GM19240 (cell line): ENCODE results near the gene SETBP1.

Source experiments
- DNase-seq: peaks from one replicate; pipeline ENCODE4 v3.0.0; 2011; ENCODE audit warnings: low spot score; ENCODE audit not compliant: insufficient read length

The SETBP1 gene

DNA sequence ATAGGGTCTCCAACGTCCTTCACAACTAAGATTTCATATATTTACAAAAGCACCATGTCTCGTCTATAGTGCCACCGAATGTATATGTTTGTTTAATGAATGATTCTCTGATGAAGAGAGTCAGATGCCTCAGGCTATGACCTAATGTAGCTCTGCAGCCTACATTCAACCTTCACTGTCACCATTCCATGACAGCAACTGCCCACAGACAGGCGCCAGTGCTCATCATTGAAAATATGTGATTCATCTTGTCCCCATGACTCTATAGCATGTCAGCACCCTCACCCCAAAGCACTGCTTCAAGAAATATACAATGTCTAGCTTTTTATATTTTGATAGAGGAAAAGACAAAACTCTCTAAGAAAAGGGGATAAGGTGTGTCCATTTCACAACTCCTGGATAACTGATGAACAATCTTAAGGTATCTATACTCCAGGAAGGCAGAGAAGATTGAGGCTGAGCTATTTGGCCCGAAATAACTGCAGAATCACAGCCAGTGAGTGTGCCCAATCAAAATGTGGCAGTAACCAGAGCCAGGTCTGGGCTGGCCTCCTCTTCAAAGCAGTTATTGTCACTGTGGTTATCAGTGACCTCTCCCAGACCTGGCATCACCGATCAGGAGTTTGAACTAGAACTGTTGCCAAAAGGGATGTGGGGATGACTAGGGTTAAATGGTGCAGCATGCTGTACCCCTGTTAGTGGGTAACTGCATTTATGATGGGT, 246.6 kb downstream of the SETBP1 start:
- no peak for DNase-seq

DNA sequence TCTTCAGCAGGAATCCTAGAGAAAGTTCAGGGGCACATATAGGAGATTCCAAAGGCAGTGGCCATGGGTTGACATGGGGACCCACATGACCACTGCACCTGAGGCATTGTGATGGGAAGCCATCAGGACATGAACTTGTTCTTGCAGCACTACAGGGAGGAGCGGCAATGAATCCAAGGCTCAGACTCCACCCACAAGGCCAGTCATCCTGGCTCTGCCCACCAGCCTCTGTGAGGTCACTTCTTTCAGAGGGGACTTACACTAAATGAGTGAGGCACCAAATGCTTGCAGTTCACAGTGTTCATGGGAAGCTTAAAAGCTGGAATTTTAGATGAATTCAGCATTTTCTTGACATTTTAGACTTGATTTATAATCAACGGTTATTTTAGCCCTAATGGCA, 254.2 kb downstream of the SETBP1 start:
- DNase-seq = no peak

GRCh38 chr18:44935455-44935854, 254.8 kb downstream of the SETBP1 start:
- DNase-seq = no peak

DNA sequence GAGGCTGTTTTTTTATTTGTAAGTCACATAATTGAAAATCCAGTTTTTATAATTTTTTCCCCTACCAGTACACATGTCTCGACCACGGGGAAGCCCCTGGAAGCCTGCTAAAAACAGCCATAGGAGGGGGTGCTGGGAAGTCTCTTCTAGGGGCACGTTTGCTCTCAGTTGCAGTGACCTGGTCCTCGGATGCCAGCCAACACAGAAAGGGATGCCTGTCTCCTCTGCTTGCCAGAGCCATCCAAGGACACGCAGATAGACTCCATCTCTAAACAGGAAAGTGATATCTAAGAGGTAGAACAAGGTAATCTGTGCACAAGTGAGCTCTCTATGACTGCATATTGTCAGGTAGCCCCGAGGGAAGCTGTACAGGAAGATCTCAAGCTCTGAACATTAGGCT, 255.8 kb downstream of the SETBP1 start:
- DNase-seq = no peak

DNA sequence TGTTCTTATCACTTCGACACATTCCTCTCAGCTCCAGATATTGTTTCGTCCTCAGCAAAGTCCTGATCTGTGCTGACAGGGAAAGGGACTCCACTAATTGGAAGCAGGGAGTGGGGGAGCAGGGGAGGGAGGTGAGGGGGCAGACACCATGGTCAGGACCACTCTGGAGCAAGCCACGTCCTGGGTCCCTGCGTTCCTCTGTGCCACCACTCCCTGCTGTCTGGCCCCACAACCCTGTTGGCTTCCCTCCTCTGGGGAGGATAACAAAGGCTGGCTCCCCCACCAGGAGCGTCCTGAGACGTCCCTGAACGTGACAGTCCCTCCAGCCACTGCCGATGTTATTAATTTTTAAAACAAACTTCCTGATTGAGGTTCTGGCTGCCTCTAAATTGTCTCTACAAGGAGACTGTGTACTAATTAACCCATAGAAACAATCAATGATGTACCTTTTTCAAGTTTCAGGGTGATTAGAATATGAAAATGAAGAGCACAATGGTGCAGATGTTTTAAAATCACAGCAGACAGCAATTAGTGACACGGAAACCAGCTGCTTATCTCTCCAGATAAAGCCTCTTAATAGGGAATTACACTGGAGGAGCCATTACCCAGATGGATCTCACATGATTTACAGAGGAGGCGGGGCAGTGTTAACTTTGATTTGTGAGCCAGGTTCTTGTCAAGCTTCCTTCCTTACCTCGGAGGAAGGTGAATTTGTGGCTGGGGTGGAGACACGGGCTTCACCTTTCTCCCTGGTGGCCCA, 257.5 kb downstream of the SETBP1 start:
- no peak for DNase-seq

DNA sequence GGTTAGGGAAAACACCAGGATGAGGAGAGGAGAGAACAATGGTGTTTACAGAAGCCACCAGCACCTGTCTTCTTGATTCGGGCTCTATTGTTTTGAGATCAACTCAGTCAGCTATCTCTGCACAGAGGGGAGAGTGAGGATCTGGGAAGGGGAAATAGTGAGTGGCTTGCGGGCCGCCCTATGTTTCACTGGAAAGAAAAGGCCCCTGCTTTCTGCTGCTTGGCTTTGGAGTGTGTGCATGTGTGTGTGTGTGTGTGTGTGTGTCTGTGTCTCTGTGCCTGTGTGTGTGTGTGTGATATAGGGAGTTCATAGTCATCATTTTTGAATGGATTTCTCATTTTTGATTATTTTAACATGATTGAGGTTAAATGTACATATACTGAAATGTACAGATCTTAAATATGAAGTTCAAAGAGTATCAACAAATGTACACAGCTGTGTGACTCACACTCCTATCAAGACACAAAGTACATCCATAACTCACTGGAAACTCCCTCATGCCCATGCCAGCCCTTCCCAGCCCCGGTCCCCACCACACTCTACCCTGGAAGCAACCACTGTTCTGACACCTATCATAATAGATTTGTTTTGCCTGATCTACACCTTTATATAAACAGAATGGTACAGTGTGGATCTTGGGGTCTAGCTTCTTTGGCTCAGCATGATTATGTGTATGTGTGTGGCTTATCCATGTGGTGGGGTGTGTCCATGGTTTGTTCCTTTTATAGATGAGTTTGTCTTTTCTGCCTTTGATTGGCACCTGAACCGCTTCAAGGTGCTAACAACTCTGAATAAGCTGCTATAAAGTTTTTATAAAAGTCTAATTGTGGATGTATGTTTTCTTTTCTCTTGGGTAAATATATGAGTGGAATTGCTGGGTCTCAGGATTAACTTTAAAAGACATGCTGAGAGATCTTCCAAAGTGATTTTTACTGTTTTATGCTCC, 258.3 kb downstream of the SETBP1 start:
- no peak for DNase-seq

DNA sequence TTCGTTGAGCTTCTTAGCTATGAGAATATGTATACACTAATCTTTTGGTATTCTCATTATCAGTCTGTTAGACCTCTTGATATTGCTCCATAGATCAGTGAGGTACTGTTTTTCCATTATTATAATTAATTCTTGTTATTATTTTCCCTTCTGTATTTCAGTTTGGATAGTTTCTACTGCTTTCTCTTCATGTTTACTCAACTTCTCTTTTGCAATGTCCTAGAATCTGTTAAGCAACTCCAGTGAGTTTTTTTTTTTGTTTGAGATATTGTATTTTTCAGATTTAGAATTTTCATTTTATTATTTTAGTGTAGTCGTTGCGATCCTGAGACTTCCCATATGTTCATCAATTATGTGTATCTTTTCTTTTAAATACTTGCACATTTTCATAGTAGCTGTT, 260.8 kb downstream of the SETBP1 start:
- DNase-seq = no peak

DNA sequence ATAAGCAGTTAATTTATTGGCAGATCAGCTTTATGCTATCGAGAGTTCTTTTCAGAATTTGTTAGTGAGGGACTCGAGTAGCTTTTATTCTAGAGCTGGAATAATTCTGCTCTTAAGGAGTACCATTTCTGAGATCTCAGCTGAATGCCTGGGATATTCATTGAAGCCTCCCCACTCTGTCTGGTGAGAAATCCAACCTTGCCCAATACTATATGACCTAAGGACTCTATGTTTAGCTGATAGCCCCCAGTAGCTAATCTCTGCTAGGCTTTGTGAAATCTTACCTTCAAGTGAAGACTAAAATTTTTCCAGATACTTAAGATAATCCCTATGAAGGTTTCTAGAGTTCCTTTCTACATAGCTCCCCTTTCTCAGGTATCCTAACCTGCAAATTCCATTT, 261.4 kb downstream of the SETBP1 start:
- no peak for DNase-seq

DNA sequence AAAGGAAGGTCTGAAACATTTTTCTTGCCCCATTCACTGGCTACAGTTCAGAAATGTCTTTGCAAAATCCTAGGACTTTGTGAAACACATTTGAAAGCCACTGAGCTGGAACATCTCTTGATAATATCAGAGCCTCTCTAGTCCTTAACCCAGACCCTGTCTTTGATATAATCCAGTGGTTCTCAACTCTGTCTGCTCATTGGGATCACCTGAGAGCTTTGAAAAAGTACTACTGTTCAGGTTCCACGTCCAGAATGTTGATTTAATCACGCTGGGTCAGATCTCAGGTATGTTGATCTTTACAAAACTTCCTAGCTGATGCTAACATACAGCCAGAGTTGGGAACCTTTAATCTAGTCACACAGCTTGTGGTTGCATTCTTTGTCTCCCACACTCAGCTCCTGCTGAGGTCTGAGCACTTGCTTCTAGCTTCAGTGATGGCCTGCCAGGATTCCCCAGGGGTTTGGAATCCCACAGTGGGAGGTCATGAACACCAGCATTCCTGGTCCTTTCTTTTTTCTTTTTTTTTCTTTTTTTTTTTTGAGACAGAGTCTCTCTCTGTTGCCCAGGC, 262.7 kb downstream of the SETBP1 start:
- no peak for DNase-seq

DNA sequence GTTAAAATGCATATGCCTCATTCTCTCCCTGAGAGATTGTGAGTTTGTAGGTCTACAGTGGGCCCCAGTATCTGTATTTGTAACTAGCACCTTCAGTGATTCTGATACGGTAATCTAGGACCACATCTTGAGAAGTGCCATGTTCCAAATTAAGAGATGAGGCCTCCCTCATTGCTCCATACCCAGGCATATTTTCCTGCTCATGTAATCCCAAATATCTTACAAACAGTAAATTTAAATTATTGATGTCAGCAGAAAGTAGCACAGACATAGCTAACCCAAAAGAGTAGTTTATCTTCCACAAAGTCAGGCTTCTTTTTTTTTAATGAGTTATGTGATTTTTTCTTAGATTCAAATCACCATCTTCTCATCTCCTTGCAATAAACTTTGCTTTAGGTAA, 263.8 kb downstream of the SETBP1 start:
- DNase-seq = no peak

DNA sequence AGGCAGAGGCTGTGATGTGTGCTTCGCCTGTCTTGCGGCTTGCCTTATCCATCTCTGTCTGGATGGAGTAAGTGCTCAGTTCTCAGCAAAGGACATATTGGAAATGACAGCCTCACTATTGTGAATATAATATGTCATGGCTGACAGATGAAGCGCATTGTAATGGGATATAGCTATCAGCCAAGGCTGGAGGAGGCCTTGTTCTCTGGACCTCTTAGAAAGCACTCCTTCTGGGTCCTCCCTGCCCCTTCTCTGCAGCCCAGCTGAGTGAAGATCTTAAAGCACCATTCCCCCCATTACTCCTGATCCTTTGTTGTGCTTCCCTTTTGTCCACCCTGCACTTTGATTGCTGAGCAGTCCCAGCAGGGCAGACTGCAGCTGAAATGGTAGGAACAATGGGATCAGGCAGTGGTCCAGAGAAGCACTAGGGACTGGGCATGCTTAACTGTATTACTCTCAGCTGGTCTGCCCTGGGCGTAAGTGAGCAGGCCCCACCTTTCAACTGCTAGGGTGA, 265.3 kb downstream of the SETBP1 start:
- DNase-seq = no peak

- DNase-seq = no peak
Measured at GRCh38 chr18:44946529-44947113, 265.9 kb downstream of the SETBP1 start.

DNA sequence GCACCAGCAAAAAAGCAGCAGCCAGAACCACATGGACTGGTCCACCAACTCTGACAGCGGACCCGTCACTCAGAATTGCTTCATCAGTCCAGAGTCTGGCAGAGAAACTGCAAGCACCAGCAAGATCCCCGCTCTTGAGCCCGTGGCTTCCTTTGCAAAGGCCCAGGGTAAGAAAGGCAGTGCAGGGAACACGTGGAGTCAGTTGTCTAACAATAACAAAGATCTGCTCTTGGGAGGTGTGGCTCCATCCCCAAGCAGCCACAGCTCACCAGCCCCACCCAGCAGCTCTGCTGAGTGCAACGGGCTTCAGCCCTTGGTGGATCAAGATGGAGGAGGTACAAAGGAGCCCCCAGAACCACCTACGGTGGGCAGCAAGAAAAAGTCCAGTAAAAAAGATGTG, 269.3 kb downstream of the SETBP1 start:
- no peak for DNase-seq

DNA sequence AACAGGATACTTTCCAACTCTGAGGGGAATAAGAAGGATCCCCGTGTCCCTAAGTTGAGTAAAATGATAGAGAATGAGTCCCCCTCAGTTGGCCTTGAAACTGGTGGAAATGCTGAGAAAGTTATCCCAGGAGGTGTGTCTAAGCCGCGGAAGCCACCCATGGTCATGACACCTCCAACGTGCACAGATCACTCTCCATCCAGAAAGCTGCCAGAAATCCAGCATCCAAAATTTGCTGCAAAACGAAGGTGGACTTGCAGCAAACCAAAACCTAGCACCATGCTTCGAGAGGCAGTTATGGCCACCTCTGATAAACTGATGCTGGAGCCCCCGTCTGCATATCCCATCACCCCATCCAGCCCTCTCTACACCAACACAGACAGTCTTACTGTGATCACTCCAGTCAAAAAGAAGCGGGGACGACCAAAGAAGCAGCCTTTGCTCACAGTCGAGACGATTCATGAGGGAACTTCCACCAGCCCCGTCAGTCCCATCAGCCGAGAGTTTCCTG, 270.1 kb downstream of the SETBP1 start:
- DNase-seq = no peak

GRCh38 chr18:44951748-44952147, 271.1 kb downstream of the SETBP1 start:
- no peak for DNase-seq

- no peak for DNase-seq
Measured at GRCh38 chr18:44954257-44954656, 273.6 kb downstream of the SETBP1 start.

DNA sequence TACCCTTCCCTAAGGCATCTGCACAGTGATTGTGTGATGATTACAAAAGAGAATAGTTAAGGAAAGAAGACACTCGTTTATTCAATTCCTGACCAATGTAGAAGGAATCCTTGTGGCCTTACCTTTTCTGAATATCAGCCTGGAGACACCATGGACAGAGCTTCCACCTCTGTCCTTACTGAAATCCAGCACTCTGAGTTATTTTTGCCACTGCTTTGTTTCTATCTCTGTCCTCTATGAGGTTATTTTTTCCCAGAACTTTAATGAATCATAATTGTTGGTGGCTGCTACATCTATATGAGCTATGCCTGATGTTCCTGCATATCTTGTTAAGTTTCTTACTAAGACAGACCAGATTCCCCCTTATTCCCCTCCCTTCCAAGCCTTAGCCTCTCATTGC, 275.1 kb downstream of the SETBP1 start:
- no peak for DNase-seq

DNA sequence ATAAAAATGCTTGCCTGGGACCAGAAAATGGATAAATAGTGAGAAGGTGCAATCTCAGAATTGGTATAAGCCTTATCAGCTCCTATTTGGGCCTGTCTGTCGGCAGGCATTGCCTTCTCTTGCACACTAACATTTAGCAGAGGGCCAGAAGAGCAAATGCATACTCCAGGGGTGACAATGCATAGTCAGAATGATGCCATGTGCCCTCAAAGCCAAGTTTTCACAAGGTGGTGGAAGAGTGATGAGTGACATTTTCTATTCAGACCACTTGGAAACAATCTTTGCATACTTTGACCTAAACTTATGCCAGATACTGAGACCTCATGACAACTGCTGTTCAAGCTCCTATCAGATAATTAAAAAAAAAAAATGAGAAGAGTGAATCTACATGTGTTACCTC, 276.3 kb downstream of the SETBP1 start:
- no peak for DNase-seq

GRCh38 chr18:44957461-44957860, 276.8 kb downstream of the SETBP1 start:
- no peak for DNase-seq

DNA sequence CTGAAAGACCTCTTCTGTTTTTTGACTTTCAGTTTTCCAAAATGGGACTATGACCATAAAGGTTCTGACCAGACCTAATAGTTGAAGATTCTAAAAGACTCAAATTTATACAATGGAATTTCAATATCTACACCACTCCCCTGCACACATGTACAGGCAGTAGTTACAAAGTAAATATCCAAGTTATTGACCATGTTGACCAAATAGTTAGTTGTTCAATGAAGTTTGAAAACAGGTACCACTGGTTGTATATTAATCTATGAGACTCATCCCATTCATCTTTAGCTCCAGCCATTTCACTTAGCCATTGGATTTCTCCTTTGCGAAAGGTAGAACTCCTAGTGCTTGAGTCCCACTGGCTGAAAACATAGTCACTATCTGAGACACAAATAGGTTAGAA, 277.4 kb downstream of the SETBP1 start:
- no peak for DNase-seq

DNA sequence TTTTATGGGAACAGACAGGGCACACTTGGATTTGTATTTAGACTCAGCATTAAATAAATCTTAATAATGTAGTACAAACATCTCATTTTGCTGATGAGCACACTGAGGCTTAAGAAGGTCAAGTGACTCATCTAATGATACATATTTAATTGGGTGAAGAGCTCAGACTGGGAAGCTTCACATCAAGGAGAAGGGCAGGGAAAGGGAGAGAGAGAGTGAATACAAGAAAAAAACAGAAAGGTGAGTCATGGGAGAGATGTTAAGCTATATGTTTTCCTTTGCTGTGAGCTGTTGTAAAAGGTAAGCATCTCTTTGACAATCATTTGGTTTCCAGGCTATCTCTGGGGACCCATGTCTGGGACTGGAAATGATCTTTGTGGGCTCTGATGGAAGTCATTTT, 277.8 kb downstream of the SETBP1 start:
- no peak for DNase-seq
